Activated CD4-positive, alpha-beta memory T cell treated with anti-CD3 and anti-CD28 coated beads, Interleukin-2, amount 10 ng/mL, durations not matched to agents 7 days and 5 days (primary cell): ENCODE data around the gene HMCN2. TPM values are rescaled to one million over a fixed set of nuclear protein-coding genes. Genes with fewer than 3 reads are reported as not detected.

ENCODE experiments used
- CTCF ChIA-PET: fragments of 350-600 bp; sonication (Branson Sonifier 250); formaldehyde crosslinking; loops from one replicate; lab custom pipeline; 2021; ENCODE audit warnings: antibody characterized with exemption, inconsistent platforms; lab: Charles Lee
- POLR2A ChIA-PET: fragments of 350-600 bp; sonication (Branson Sonifier 250); formaldehyde crosslinking; loops from one replicate; lab custom pipeline; 2021; ENCODE audit warnings: antibody characterized with exemption; lab: Charles Lee
- DNase-seq: peaks from one replicate; pipeline ENCODE4 v3.0.0-alpha.2; 2020
- H3K27ac Mint-ChIP-seq: one replicate; pipeline ENCODE4 v1.8.0; 2021; ENCODE audit warnings: mild to moderate bottlenecking, mixed read lengths
- H3K27me3 Mint-ChIP-seq: one replicate; pipeline ENCODE4 v1.8.0; 2021; ENCODE audit warnings: mixed read lengths
- H3K36me3 Mint-ChIP-seq: one replicate; pipeline ENCODE4 v1.8.0; 2021; ENCODE audit warnings: low read depth, mixed read lengths
- H3K4me1 Mint-ChIP-seq: one replicate; pipeline ENCODE4 v1.8.0; 2021; ENCODE audit warnings: mixed read lengths
- H3K4me3 Mint-ChIP-seq: one replicate; pipeline ENCODE4 v1.8.0; 2021; ENCODE audit warnings: mild to moderate bottlenecking, mixed read lengths
- H3K9me3 Mint-ChIP-seq: one replicate; pipeline ENCODE4 v1.8.0; 2021; ENCODE audit warnings: mixed read lengths
- total RNA-seq, 2 experiments: library from RNA; stranded (reverse); gene quantifications; one replicate each; pipeline ENCODE4 v1.2.3, GENCODE V29; 2021

HMCN2 gene
- total RNA-seq, 2 experiments from 2014 or later: not detected

- ChIA-PET CTCF (no interaction called here), POLR2A (no interaction called here)
- H3K9me3 Mint-ChIP-seq: no peaks in the 10 kb centered on the region
- H3K27me3 Mint-ChIP-seq: no peaks in the 10 kb centered on the region
- H3K4me3 Mint-ChIP-seq: no peak overlapping the region
- no peaks in the 10 kb centered on the region for H3K4me1 Mint-ChIP-seq
- no peak overlapping the region for H3K27ac Mint-ChIP-seq
- no peak for DNase-seq
- no peaks in the 10 kb centered on the region for H3K36me3 Mint-ChIP-seq
These were observed 83.8 kb downstream of the HMCN2 start for GRCh38 chr9:130349398-130349797.

- no peaks in the 10 kb centered on the region for H3K4me1 Mint-ChIP-seq
- no peaks in the 10 kb centered on the region for H3K9me3 Mint-ChIP-seq
- CTCF ChIA-PET: no interaction called here
- no peak for DNase-seq
- H3K27me3 Mint-ChIP-seq: no peaks in the 10 kb centered on the region
- H3K36me3 Mint-ChIP-seq: no peaks in the 10 kb centered on the region
- no peak overlapping the region for H3K27ac Mint-ChIP-seq
- H3K4me3 Mint-ChIP-seq: no peak overlapping the region
- POLR2A ChIA-PET: no interaction called here
These were observed 85.8 kb downstream of the HMCN2 start for GRCh38 chr9:130351343-130351742.

- Mint-ChIP-seq H3K4me3 (no peak overlapping the region), H3K9me3 (no peaks in the 10 kb centered on the region), H3K4me1 (no peaks in the 10 kb centered on the region), H3K36me3 (no peaks in the 10 kb centered on the region), H3K27ac (no peak overlapping the region), H3K27me3 (no peaks in the 10 kb centered on the region)
- CTCF ChIA-PET: no interaction called here
- no peak for DNase-seq
- POLR2A ChIA-PET: no interaction called here
These were observed 86.5 kb downstream of the HMCN2 start for GRCh38 chr9:130352081-130352480.

DNA sequence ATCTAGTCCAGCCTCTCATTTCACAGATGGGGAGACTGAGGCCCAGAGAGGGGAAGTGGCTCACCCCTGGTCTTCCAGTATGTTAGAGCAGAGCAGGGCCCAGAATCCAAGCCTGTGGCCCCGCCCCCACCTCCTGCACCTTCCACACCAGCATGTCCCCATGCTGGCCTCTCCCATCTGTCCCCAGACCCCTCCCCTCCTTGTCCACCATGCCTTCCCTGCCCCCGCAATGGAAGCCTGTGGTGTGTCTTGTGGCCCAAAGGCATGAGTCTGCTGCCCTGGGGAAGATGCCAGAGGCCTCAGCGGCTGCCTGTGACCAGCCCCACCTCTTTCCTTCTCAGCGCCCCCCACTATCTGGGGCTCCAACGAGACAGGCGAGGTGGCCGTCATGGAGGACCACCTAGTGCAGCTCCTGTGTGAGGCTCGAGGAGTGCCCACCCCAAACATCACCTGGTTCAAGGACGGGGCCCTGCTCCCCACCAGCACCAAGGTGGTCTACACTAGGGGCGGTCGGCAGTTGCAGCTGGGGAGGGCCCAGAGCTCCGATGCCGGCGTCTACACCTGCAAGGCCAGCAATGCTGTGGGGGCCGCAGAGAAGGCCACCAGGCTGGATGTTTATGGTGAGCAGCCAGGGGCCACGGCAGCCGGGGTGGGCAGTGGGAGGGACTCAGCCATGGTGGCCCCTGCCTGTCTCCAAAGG lies 87.2 kb downstream of the HMCN2 start:
- Mint-ChIP-seq H3K4me1 (no peaks in the 10 kb centered on the region), H3K4me3 (no peak overlapping the region), H3K27me3 (no peaks in the 10 kb centered on the region), H3K9me3 (no peaks in the 10 kb centered on the region), H3K36me3 (no peaks in the 10 kb centered on the region), H3K27ac (no peak overlapping the region)
- POLR2A ChIA-PET: no interaction called here
- no peak for DNase-seq
- CTCF ChIA-PET: no interaction called here

DNA sequence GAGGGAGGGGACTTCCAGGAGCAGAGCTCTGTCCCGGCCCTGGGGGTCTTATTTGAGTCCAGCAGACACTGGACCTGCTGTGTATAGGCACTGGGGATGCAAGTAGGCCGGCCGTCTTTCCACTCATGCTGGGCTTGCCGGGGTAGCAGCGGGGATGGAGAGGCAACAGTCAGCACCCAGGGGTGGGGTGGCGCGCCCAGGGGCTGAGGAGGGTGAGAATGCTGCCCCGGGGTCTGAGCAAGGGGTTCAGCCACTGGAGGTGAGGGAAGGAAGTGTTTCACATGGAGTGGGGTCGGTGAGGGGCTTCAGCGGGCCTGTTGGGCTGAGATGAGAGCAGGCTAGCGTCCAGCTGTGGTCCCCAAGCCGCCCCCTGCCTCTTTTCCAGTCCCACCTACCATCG lies 88.8 kb downstream of the HMCN2 start:
- Mint-ChIP-seq H3K27ac (no peak overlapping the region), H3K9me3 (no peaks in the 10 kb centered on the region), H3K27me3 (no peaks in the 10 kb centered on the region), H3K4me3 (no peak overlapping the region), H3K4me1 (no peaks in the 10 kb centered on the region), H3K36me3 (no peaks in the 10 kb centered on the region)
- POLR2A ChIA-PET: no interaction called here
- CTCF ChIA-PET: no interaction called here
- no peak for DNase-seq

DNA sequence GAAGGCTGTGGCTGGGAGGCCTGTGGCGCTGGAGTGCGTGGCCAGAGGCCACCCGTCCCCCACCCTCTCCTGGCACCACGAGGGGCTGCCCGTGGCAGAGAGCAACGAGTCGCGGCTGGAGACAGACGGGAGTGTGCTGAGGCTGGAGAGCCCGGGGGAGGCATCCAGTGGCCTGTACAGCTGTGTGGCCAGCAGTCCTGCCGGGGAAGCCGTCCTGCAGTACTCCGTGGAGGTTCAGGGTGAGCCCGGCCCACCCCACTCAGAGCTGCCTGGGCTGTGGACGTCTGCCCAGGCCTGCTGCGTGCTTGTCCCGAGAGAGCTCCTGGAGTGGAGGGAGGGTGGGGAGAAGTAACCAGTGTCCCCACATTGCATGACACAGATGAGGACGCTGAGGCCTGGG lies 89.2 kb downstream of the HMCN2 start:
- ChIA-PET CTCF (no interaction called here), POLR2A (no interaction called here)
- H3K9me3 Mint-ChIP-seq: no peaks in the 10 kb centered on the region
- DNase-seq: no peak
- no peak overlapping the region for H3K27ac Mint-ChIP-seq
- H3K27me3 Mint-ChIP-seq: no peaks in the 10 kb centered on the region
- no peaks in the 10 kb centered on the region for H3K36me3 Mint-ChIP-seq
- no peaks in the 10 kb centered on the region for H3K4me1 Mint-ChIP-seq
- H3K4me3 Mint-ChIP-seq: no peak overlapping the region

- no peak for DNase-seq
- Mint-ChIP-seq H3K4me3 (no peak overlapping the region), H3K27me3 (no peaks in the 10 kb centered on the region), H3K4me1 (no peaks in the 10 kb centered on the region), H3K27ac (no peak overlapping the region), H3K9me3 (no peaks in the 10 kb centered on the region), H3K36me3 (no peaks in the 10 kb centered on the region)
- ChIA-PET POLR2A (no interaction called here), CTCF (no interaction called here)
These were observed 90.5 kb downstream of the HMCN2 start for GRCh38 chr9:130356033-130356432.

GRCh38 chr9:130356877-130357584 lies 91.5 kb downstream of the HMCN2 start:
- Mint-ChIP-seq H3K27ac (no peak overlapping the region), H3K4me1 (no peaks in the 10 kb centered on the region), H3K9me3 (no peaks in the 10 kb centered on the region), H3K36me3 (no peaks in the 10 kb centered on the region), H3K4me3 (no peak overlapping the region), H3K27me3 (no peaks in the 10 kb centered on the region)
- CTCF ChIA-PET: no interaction called here
- DNase-seq: no peak
- POLR2A ChIA-PET: no interaction called here

DNA sequence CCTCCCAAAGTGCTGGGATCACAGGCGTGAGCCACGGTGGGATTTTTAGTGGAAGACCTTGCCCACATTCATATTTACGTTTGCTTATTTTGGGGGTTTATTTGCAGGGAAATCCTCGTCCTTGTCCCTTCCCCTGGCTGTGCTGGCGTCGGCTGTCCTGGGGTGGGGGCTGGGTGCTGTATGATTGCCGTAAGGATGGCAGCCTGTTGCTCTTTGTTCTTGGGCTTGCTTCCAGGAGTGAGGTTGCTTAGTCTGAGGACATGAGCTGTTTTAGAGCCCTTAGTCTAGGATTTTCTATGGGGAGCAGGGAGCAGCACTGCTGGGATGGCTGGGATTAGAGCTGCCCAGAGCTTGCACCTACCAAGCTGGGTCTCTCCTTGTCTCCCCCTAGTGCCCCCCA lies 93.4 kb downstream of the HMCN2 start:
- CTCF ChIA-PET: interaction anchor here (1.0 kb wide), 1 partner anchor 40 kb away, joined by 3 read pairs; no protein-coding TSS in a partner anchor
- DNase-seq: no peak
- no peak overlapping the region for H3K27ac Mint-ChIP-seq
- no peaks in the 10 kb centered on the region for H3K36me3 Mint-ChIP-seq
- no peaks in the 10 kb centered on the region for H3K4me1 Mint-ChIP-seq
- no peak overlapping the region for H3K4me3 Mint-ChIP-seq
- POLR2A ChIA-PET: no interaction called here
- no peaks in the 10 kb centered on the region for H3K27me3 Mint-ChIP-seq
- H3K9me3 Mint-ChIP-seq: no peaks in the 10 kb centered on the region

DNA sequence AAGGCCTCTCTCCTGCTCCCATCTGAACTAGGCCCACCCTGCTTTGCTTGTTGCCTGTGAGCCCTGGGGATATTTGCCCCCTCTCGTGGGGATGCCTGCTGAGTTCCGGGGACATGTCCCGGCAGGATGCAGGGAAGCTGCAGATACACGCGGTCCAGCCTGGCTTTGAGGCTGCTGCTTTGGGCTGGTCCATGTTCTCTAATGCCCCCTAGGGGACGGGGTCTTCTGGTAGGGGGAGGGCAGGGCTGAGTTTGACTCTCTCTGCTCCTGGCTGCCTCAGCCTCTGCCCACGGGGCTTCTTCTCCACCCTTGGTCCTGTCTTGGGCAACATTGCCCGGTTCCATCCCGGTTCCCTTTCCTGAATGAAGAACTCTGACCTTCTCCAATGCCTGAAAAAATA lies 94.3 kb downstream of the HMCN2 start:
- CTCF ChIA-PET: no interaction called here
- Mint-ChIP-seq H3K9me3 (no peaks in the 10 kb centered on the region), H3K4me3 (no peak overlapping the region), H3K4me1 (no peaks in the 10 kb centered on the region), H3K27ac (no peak overlapping the region), H3K36me3 (no peaks in the 10 kb centered on the region), H3K27me3 (no peaks in the 10 kb centered on the region)
- DNase-seq: no peak
- POLR2A ChIA-PET: no interaction called here

DNA sequence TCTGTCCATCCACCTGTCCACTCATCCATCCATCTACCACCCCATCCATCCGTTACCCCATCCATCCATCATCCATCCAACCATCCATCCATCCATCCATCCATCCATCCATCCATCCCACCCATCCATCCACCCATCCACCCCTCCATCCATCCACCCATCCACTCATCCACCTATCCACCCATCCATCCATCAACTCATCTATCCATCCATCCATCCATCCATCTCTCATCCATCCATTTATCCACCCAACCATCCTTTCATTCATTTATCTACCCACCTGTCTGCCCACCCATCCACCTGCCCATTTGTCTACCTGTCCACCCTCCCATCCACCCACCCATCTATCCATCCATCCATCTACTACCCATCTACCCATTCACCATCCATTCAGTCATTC lies 95.1 kb downstream of the HMCN2 start:
- H3K9me3 Mint-ChIP-seq: no peaks in the 10 kb centered on the region
- ChIA-PET CTCF (no interaction called here), POLR2A (no interaction called here)
- DNase-seq: no peak
- H3K27ac Mint-ChIP-seq: no peak overlapping the region
- no peaks in the 10 kb centered on the region for H3K27me3 Mint-ChIP-seq
- no peaks in the 10 kb centered on the region for H3K36me3 Mint-ChIP-seq
- no peak overlapping the region for H3K4me3 Mint-ChIP-seq
- no peaks in the 10 kb centered on the region for H3K4me1 Mint-ChIP-seq

GRCh38 chr9:130361873-130362362 lies 96.4 kb downstream of the HMCN2 start:
- CTCF ChIA-PET: no interaction called here
- Mint-ChIP-seq H3K4me1 (no peaks in the 10 kb centered on the region), H3K4me3 (no peak overlapping the region), H3K36me3 (no peaks in the 10 kb centered on the region), H3K27ac (no peak overlapping the region), H3K27me3 (no peaks in the 10 kb centered on the region), H3K9me3 (peaks cover 3% of the 10 kb centered on the region)
- POLR2A ChIA-PET: no interaction called here
- DNase-seq: no peak

GRCh38 chr9:130362691-130363090 lies 97.1 kb downstream of the HMCN2 start:
- POLR2A ChIA-PET: no interaction called here
- Mint-ChIP-seq H3K4me3 (no peak overlapping the region), H3K27me3 (no peaks in the 10 kb centered on the region), H3K36me3 (no peaks in the 10 kb centered on the region), H3K4me1 (no peaks in the 10 kb centered on the region), H3K27ac (no peak overlapping the region), H3K9me3 (peaks cover 7% of the 10 kb centered on the region)
- CTCF ChIA-PET: no interaction called here
- DNase-seq: no peak
